Mesendoderm (in vitro differentiated cells): Measurements from ENCODE around the gene NOBOX.

Experiments used
- DNase-seq: peaks from one replicate; pipeline ENCODE4 v3.0.0; 2013
- H2AK5ac ChIP-seq: 2 replicates; pipeline ENCODE4 v1.6.1; 2013; ENCODE audit warnings: low read length, inconsistent platforms
- H2BK120ac ChIP-seq: 2 replicates; pipeline ENCODE4 v1.6.1; 2013; ENCODE audit warnings: low read depth, mild to moderate bottlenecking, low read length, moderate library complexity, mixed read lengths
- H2BK15ac ChIP-seq: replicated peaks from 2 replicates; pipeline ENCODE4 v1.6.1; 2013; ENCODE audit warnings: low read depth, mild to moderate bottlenecking, moderate library complexity
- H2BK5ac ChIP-seq: 2 replicates; pipeline ENCODE4 v1.6.1; 2013; ENCODE audit warnings: low read length, inconsistent platforms
- H3K18ac ChIP-seq: 2 replicates; pipeline ENCODE4 v1.6.1; 2013; ENCODE audit warnings: mild to moderate bottlenecking, low read length, mixed read lengths
- H3K23ac ChIP-seq: one replicate; pipeline ENCODE4 v1.6.1; 2013; ENCODE audit warnings: low read length
- H3K27ac ChIP-seq: 2 replicates; pipeline ENCODE4 v1.5.1; 2013; ENCODE audit warnings: low read depth, mild to moderate bottlenecking, inconsistent platforms, low read length, moderate library complexity
- H3K27me3 ChIP-seq: 2 replicates; pipeline ENCODE4 v1.6.1; 2013; ENCODE audit warnings: low read length, control low read depth, mild to moderate bottlenecking, inconsistent platforms; ENCODE audit not compliant: insufficient read depth, poor library complexity
- H3K36me3 ChIP-seq: 2 replicates; pipeline ENCODE4 v1.6.1; 2013; ENCODE audit warnings: low read length, inconsistent platforms; ENCODE audit not compliant: control insufficient read depth, insufficient read depth
- H3K4ac ChIP-seq: one replicate; pipeline ENCODE4 v1.6.1; 2013; ENCODE audit warnings: low read depth, mild to moderate bottlenecking, low read length, moderate library complexity
- H3K4me1 ChIP-seq: 2 replicates; pipeline ENCODE4 v1.6.1; 2013; ENCODE audit warnings: low read depth, low read length, inconsistent platforms; ENCODE audit not compliant: control insufficient read depth
- H3K4me2 ChIP-seq: 2 replicates; pipeline ENCODE4 v1.6.1; 2013; ENCODE audit warnings: low read length
- H3K4me3 ChIP-seq: 2 replicates; pipeline ENCODE4 v1.5.1; 2013; ENCODE audit warnings: mild to moderate bottlenecking, low read length
- H3K56ac ChIP-seq: one replicate; pipeline ENCODE4 v1.6.1; 2013; ENCODE audit warnings: low read length
- H3K79me1 ChIP-seq: 2 replicates; pipeline ENCODE4 v1.6.1; 2013; ENCODE audit warnings: low read length, inconsistent platforms
- H3K79me2 ChIP-seq: 2 replicates; pipeline ENCODE4 v1.6.1; 2013; ENCODE audit warnings: mild to moderate bottlenecking, low read length; ENCODE audit not compliant: control insufficient read depth, insufficient read depth
- H3K9ac ChIP-seq: 2 replicates; pipeline ENCODE4 v1.6.1; 2013; ENCODE audit warnings: low read length, inconsistent platforms
- H4K5ac ChIP-seq: one replicate; pipeline ENCODE4 v1.6.1; 2013; ENCODE audit warnings: low read length
- H4K8ac ChIP-seq: one replicate; pipeline ENCODE4 v1.6.1; 2013; ENCODE audit warnings: low read depth, mild to moderate bottlenecking, control low read depth, low read length, moderate library complexity
- WGBS: extraction: QIAGEN DNeasy Blood & Tissue Kit; methylation state at CpG from one replicate; pipeline ENCODE4 v1.1.7; 2013; ENCODE audit warnings: low lambda C conversion rate, missing lambda C conversion rate; ENCODE audit not compliant: insufficient coverage; ENCODE audit errors: extremely low coverage; 5-methylcytosine and 5-hydroxymethylcytosine counted together

Gene NOBOX

DNA sequence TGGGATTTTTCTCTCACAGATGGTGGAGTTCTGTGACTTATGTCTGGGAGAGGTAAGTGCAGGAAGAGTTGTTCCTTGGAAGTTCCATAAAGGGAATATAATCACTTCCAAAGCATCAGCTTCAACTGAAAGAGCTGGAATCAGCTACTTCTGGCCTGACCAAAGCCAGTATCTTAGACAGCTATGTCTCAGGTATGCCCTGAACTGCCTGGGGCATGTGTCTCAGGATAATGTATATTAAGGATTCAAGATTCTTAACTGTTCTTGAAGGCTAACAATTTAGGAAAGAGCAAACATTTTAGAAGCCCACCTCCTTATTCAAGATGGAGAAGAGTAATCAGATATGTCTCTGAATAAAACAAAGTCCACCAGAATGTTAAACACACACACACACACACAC, 12.4 kb upstream of the NOBOX start:
- no peak overlapping the region for H3K4me3 ChIP-seq
- no peak overlapping the region for H3K4me2 ChIP-seq
- no peaks in the 10 kb centered on the region for H3K27me3 ChIP-seq
- H2BK120ac ChIP-seq, result no peak overlapping the region
- H3K4me1 ChIP-seq, result no peaks in the 10 kb centered on the region
- H3K79me2 ChIP-seq, result no peaks in the 10 kb centered on the region
- H3K79me1 ChIP-seq, result no peaks in the 10 kb centered on the region
- no peak overlapping the region for H3K56ac ChIP-seq
- no peak overlapping the region for H3K9ac ChIP-seq
- DNase-seq, result no peak
- H3K27ac ChIP-seq, result no peak overlapping the region
- H3K18ac ChIP-seq, result no peak overlapping the region
- no peak overlapping the region for H4K5ac ChIP-seq
- H4K8ac ChIP-seq, result no peak overlapping the region
- H3K23ac ChIP-seq, result no peak overlapping the region
- no peak overlapping the region for H3K4ac ChIP-seq
- H2BK15ac ChIP-seq, result no peak overlapping the region
- H2BK5ac ChIP-seq, result no peak overlapping the region
- no peak overlapping the region for H2AK5ac ChIP-seq
- no peaks in the 10 kb centered on the region for H3K36me3 ChIP-seq

GRCh38 chr7:144414815-144415214, 11.3 kb upstream of the NOBOX start:
- WGBS, result no CpG with 5 or more reads among the region's 3 CpGs
- H3K79me2 ChIP-seq, result no peaks in the 10 kb centered on the region
- H3K4me2 ChIP-seq, result no peak overlapping the region
- H3K27me3 ChIP-seq, result no peaks in the 10 kb centered on the region
- no peaks in the 10 kb centered on the region for H3K36me3 ChIP-seq
- H3K23ac ChIP-seq, result no peak overlapping the region
- no peak overlapping the region for H2BK120ac ChIP-seq
- no peak overlapping the region for H3K4me3 ChIP-seq
- H3K9ac ChIP-seq, result no peak overlapping the region
- no peak overlapping the region for H2BK5ac ChIP-seq
- no peak overlapping the region for H4K5ac ChIP-seq
- H4K8ac ChIP-seq, result no peak overlapping the region
- no peaks in the 10 kb centered on the region for H3K4me1 ChIP-seq
- no peak overlapping the region for H3K18ac ChIP-seq
- H3K27ac ChIP-seq, result no peak overlapping the region
- no peak overlapping the region for H3K4ac ChIP-seq
- no peak for DNase-seq
- no peak overlapping the region for H3K56ac ChIP-seq
- H2BK15ac ChIP-seq, result no peak overlapping the region
- H2AK5ac ChIP-seq, result no peak overlapping the region
- no peaks in the 10 kb centered on the region for H3K79me1 ChIP-seq

GRCh38 chr7:144410441-144410840, 6.9 kb upstream of the NOBOX start:
- Histone ChIP-seq H2BK120ac (no peak overlapping the region), H3K36me3 (no peaks in the 10 kb centered on the region), H4K5ac (no peak overlapping the region), H3K79me1 (no peaks in the 10 kb centered on the region), H3K27ac (no peak overlapping the region), H3K18ac (no peak overlapping the region), H3K79me2 (no peaks in the 10 kb centered on the region), H4K8ac (no peak overlapping the region), H2AK5ac (no peak overlapping the region), H3K4me1 (no peaks in the 10 kb centered on the region), H3K4me2 (no peak overlapping the region), H3K56ac (no peak overlapping the region), H3K27me3 (no peaks in the 10 kb centered on the region), H3K9ac (no peak overlapping the region), H2BK15ac (no peak overlapping the region), H3K4me3 (no peak overlapping the region), H3K4ac (no peak overlapping the region), H3K23ac (no peak overlapping the region), H2BK5ac (no peak overlapping the region)
- no CpG with 5 or more reads among the region's 4 CpGs for WGBS
- no peak for DNase-seq

DNA sequence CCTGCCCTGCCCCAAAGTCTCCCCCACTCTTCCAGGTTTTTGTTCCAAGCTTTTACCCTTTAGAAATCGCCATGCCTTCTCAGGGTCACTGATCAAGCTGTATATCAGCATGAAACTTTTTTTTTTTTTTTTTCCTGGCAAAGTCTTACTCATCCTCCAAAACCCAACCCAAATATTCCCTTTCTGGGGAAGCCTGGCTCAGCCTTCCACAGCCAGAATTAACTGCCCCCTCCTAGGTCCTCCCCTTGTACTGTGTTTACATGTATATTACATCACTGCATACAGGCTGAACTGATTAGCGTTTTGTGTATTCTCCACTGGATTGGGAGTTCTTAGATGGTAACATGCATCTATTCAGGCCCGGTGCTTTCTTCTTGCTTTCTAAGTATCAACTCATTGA, 4.6 kb upstream of the NOBOX start:
- Histone ChIP-seq H4K8ac (no peak overlapping the region), H2BK120ac (no peak overlapping the region), H3K9ac (no peak overlapping the region), H2BK5ac (no peak overlapping the region), H3K27ac (no peak overlapping the region), H4K5ac (no peak overlapping the region), H3K4me1 (no peaks in the 10 kb centered on the region), H3K4me3 (no peak overlapping the region), H3K18ac (no peak overlapping the region), H3K4me2 (no peak overlapping the region), H3K79me1 (no peaks in the 10 kb centered on the region), H3K4ac (no peak overlapping the region), H3K56ac (no peak overlapping the region), H3K27me3 (no peaks in the 10 kb centered on the region), H2BK15ac (no peak overlapping the region), H3K79me2 (no peaks in the 10 kb centered on the region), H3K36me3 (no peaks in the 10 kb centered on the region), H3K23ac (no peak overlapping the region), H2AK5ac (no peak overlapping the region)
- WGBS, result no CpG with 5 or more reads among the region's 3 CpGs
- DNase-seq, result no peak

DNA sequence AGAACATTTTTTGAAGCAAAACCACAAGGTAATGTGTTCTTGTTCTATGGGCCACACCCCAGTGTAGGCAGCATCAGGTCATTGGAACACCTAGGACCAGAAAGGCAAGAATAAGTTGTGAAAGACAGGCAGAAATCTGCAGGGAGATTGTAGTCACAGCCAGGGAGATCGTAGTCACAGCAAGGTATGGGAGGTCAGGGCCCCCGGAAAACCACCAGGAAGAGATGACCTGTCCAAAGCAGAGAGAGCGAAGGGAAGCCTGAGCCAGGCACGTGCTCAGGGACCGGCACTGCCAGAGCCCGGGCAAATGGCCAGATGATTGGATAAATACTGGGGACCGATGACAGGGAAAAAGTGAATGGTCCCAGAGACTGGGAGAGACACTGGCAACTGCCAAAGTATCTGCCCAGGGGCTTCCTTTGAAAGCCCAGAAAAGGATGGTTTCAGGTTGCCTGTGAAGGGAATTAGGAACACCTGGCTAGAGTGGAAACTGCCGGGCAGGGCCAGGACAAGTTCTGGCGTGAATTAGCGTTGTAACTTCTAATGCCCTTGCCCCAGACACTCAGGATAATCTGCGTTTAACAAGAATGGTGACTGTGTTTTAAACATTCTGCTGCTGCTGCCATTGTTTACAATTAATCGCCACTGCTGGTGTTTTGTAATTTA, 3.9 kb upstream of the NOBOX start:
- no peak overlapping the region for H2AK5ac ChIP-seq
- no peak for DNase-seq

DNA sequence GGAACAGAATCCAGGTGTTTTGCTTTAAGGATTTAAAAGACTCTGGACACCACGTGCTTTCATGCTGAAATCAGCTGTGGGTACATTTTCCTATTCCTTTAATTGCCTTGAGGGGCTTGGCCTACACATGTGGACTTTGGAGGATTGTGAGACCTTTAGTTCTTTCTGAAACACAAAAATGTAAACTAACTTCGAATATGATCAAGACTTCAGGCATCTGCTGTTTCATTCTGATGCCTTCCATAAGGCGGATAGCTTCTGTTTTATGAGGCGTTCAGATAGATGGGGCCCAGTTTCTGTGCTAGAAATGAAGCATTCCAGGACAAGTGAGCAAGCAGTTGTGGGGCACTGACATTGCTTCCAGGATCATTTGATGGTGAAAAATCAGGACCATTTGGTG, 1.5 kb upstream of the NOBOX start:
- H3K18ac ChIP-seq, result no peak overlapping the region
- no peak overlapping the region for H3K4ac ChIP-seq
- no peaks in the 10 kb centered on the region for H3K4me1 ChIP-seq
- H3K36me3 ChIP-seq, result no peaks in the 10 kb centered on the region
- H3K23ac ChIP-seq, result no peak overlapping the region
- DNase-seq, result no peak
- H2AK5ac ChIP-seq, result no peak overlapping the region
- no peak overlapping the region for H2BK120ac ChIP-seq
- H3K4me3 ChIP-seq, result no peak overlapping the region
- H3K79me2 ChIP-seq, result no peaks in the 10 kb centered on the region
- no peaks in the 10 kb centered on the region for H3K79me1 ChIP-seq
- H3K9ac ChIP-seq, result no peak overlapping the region
- H4K8ac ChIP-seq, result no peak overlapping the region
- H3K56ac ChIP-seq, result no peak overlapping the region
- H4K5ac ChIP-seq, result no peak overlapping the region
- no peak overlapping the region for H2BK5ac ChIP-seq
- no peak overlapping the region for H2BK15ac ChIP-seq
- no peak overlapping the region for H3K4me2 ChIP-seq
- WGBS, result no CpG with 5 or more reads among the region's 4 CpGs
- H3K27ac ChIP-seq, result no peak overlapping the region
- no peaks in the 10 kb centered on the region for H3K27me3 ChIP-seq

More for the DNA sequence above, 3.9 kb upstream of the NOBOX start:
- H3K4me1 ChIP-seq, result no peaks in the 10 kb centered on the region
- H3K79me2 ChIP-seq, result no peaks in the 10 kb centered on the region
- no CpG with 5 or more reads among the region's 12 CpGs for WGBS
- H3K79me1 ChIP-seq, result no peaks in the 10 kb centered on the region
- H3K9ac ChIP-seq, result no peak overlapping the region
- no peak overlapping the region for H4K5ac ChIP-seq
- H4K8ac ChIP-seq, result no peak overlapping the region
- no peaks in the 10 kb centered on the region for H3K27me3 ChIP-seq
- no peak overlapping the region for H3K56ac ChIP-seq
- H2BK120ac ChIP-seq, result no peak overlapping the region
- H3K4me2 ChIP-seq, result no peak overlapping the region
- H3K4me3 ChIP-seq, result no peak overlapping the region
- H2BK5ac ChIP-seq, result no peak overlapping the region
- no peak overlapping the region for H3K23ac ChIP-seq
- H3K18ac ChIP-seq, result no peak overlapping the region
- no peak overlapping the region for H3K4ac ChIP-seq
- no peaks in the 10 kb centered on the region for H3K36me3 ChIP-seq
- no peak overlapping the region for H3K27ac ChIP-seq
- no peak overlapping the region for H2BK15ac ChIP-seq
